Panc1 (cell line): Measurements from ENCODE around the gene PIGV. TPM values are rescaled to one million over a fixed set of nuclear protein-coding genes. Genes with fewer than 3 reads are reported as not detected.

ENCODE experiments used
- ATAC-seq: fragments of 200-7000 bp; cut with Tn5 transposase; 2 replicates; pipeline ENCODE4 v1.9.1; 2020; ENCODE audit warnings: mild to moderate bottlenecking, moderate library complexity
- BruUV-seq: library from RNA; stranded (reverse); fragments of 400-500 nt; replicated peaks from 2 replicates; lab custom pipeline; 2021; lab: Mats Ljungman, UMichigan
- CTCF ChIA-PET: fragments of 300-600 bp; sonication (Branson Sonifier 250); formaldehyde crosslinking; loops from one replicate; lab custom pipeline; 2022; ENCODE audit warnings: antibody characterized with exemption; lab: Charles Lee
- POLR2A ChIA-PET: fragments of 300-600 bp; sonication (Branson Sonifier 250); formaldehyde crosslinking; loops from one replicate; lab custom pipeline; 2022; ENCODE audit warnings: antibody characterized with exemption; lab: Charles Lee
- DNase-seq: peaks from one replicate; pipeline ENCODE4 v3.0.0-alpha.2; 2010; ENCODE audit warnings: low read depth, low spot score
- H3K27ac ChIP-seq: 2 replicates; pipeline ENCODE4 v1.5.1; 2011; ENCODE audit warnings: mild to moderate bottlenecking, low read length, inconsistent platforms
- H3K27me3 ChIP-seq: fragments of 200-500 bp; sonication (Bioruptor generic); 2 replicates; pipeline ENCODE4 v1.6.0; 2014; ENCODE audit warnings: low read length, inconsistent platforms; ENCODE audit not compliant: control insufficient read depth, insufficient read depth
- H3K36me3 ChIP-seq: fragments of 200-500 bp; sonication (Bioruptor generic); 2 replicates; pipeline ENCODE4 v1.5.1; 2014; ENCODE audit warnings: inconsistent platforms, mild to moderate bottlenecking, low read length, moderate library complexity; ENCODE audit not compliant: control insufficient read depth, insufficient read depth
- H3K4me1 ChIP-seq: 2 replicates; pipeline ENCODE4 v1.5.1; 2011; ENCODE audit warnings: inconsistent platforms, mild to moderate bottlenecking, low read length, moderate library complexity; ENCODE audit not compliant: control insufficient read depth, insufficient read depth
- H3K4me3 ChIP-seq, 2 experiments: 2 replicates each; pipeline ENCODE4 v1.5.1; 2011 to 2012; ENCODE audit warnings: low read depth in 2 of 2, low read length in 2 of 2, mild to moderate bottlenecking in 2 of 2, inconsistent platforms in 1 of 2, moderate library complexity in 1 of 2
- H3K9me3 ChIP-seq: fragments of 200-500 bp; sonication (Bioruptor generic); 2 replicates; pipeline ENCODE4 v1.5.1; 2014; ENCODE audit warnings: low read depth, mild to moderate bottlenecking, inconsistent platforms, low read length, moderate library complexity; ENCODE audit not compliant: control insufficient read depth, insufficient read depth
- CTCF ChIP-seq: fragments of 450-650 bp; IDR thresholded peaks from 2 replicates; pipeline ENCODE4 v1.5.1; 2017; ENCODE audit warnings: mild to moderate bottlenecking
- POLR2AphosphoS5 ChIP-seq: IDR thresholded peaks from 2 replicates; pipeline ENCODE4 v1.6.1; 2012; ENCODE audit warnings: mild to moderate bottlenecking, low read depth, low read length, moderate library complexity
- SIN3A ChIP-seq: IDR thresholded peaks from 2 replicates; pipeline ENCODE4 v1.6.1; 2012; ENCODE audit warnings: low read depth, mild to moderate bottlenecking, low read length, moderate library complexity, borderline replicate concordance; ENCODE audit not compliant: insufficient read depth
- TCF7L2 ChIP-seq: IDR thresholded peaks from 2 replicates; pipeline ENCODE4 v1.6.1; 2011; ENCODE audit warnings: mild to moderate bottlenecking, low read depth, low read length, inconsistent platforms
- in situ Hi-C: cut with HindIII; loops from 2 replicates; pipeline ENCODE4 v1.10.0; 2016; ENCODE audit warnings: low sequenced_read_pairs, low pct_unique_long_range_greater_than_20kb
- intact Hi-C: fragments of 100-400 bp; cut with micrococcal nuclease; formaldehyde crosslinking; loops from one replicate; pipeline ENCODE4 v1.10.0; 2022; ENCODE audit not compliant: unreplicated experiment
- total RNA-seq: library from RNA; stranded (reverse); gene quantifications from one replicate; pipeline ENCODE4 v1.2.1, GENCODE V29; 2021; ENCODE audit not compliant: unreplicated experiment
- TF ChIP-seq, protein P1 (sequence below), 2 experiments: IDR thresholded peaks; 2 replicates each; pipeline ENCODE4 v1.6.1; 2011 to 2012; ENCODE audit warnings: low read depth in 2 of 2, control low read depth in 1 of 2, low read length in 1 of 2, mild to moderate bottlenecking in 1 of 2, moderate library complexity in 1 of 2; ENCODE audit not compliant: insufficient read depth in 1 of 2

The PIGV gene
- total RNA-seq, 1 experiment from 2014 or later = 20.1 TPM

GRCh38 chr1:26750428-26750827 is 37.3 kb upstream of the PIGV start:
- Histone ChIP-seq H3K27ac (no peak overlapping the region), H3K4me3 (no peak overlapping the region), H3K27me3 (no peaks in the 10 kb centered on the region), H3K9me3 (no peaks in the 10 kb centered on the region), H3K36me3 (peaks cover 8% of the 10 kb centered on the region), H3K4me1 (no peaks in the 10 kb centered on the region)
- DNase-seq = no peak
- POLR2A ChIA-PET = no interaction called here
- no TSS peak for BruUV-seq
- intact Hi-C loops (no loop called here), in situ Hi-C loops (no loop called here)
- TF ChIP-seq, protein P1, sequence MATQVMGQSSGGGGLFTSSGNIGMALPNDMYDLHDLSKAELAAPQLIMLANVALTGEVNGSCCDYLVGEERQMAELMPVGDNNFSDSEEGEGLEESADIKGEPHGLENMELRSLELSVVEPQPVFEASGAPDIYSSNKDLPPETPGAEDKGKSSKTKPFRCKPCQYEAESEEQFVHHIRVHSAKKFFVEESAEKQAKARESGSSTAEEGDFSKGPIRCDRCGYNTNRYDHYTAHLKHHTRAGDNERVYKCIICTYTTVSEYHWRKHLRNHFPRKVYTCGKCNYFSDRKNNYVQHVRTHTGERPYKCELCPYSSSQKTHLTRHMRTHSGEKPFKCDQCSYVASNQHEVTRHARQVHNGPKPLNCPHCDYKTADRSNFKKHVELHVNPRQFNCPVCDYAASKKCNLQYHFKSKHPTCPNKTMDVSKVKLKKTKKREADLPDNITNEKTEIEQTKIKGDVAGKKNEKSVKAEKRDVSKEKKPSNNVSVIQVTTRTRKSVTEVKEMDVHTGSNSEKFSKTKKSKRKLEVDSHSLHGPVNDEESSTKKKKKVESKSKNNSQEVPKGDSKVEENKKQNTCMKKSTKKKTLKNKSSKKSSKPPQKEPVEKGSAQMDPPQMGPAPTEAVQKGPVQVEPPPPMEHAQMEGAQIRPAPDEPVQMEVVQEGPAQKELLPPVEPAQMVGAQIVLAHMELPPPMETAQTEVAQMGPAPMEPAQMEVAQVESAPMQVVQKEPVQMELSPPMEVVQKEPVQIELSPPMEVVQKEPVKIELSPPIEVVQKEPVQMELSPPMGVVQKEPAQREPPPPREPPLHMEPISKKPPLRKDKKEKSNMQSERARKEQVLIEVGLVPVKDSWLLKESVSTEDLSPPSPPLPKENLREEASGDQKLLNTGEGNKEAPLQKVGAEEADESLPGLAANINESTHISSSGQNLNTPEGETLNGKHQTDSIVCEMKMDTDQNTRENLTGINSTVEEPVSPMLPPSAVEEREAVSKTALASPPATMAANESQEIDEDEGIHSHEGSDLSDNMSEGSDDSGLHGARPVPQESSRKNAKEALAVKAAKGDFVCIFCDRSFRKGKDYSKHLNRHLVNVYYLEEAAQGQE (IDR thresholded peaks at IDR 0.05; ENCODE audit: insufficient read depth in 1 of 2, low read depth in 2 of 2, low read length in 1 of 2) = no peak
- TF ChIP-seq CTCF (no peak; the same call in 1 of the 2 replicates), POLR2AphosphoS5 (no peak), TCF7L2 (no peak), SIN3A (no peak)
- CTCF ChIA-PET = no interaction called here
- no peak for ATAC-seq

GRCh38 chr1:26752519-26752918 is 35.2 kb upstream of the PIGV start:
- ChIA-PET POLR2A (no interaction called here), CTCF (no interaction called here)
- Histone ChIP-seq H3K27me3 (no peaks in the 10 kb centered on the region), H3K4me1 (no peaks in the 10 kb centered on the region), H3K4me3 (no peak overlapping the region), H3K36me3 (peaks cover 7% of the 10 kb centered on the region; the same call in 1 of the 2 replicates), H3K9me3 (no peaks in the 10 kb centered on the region), H3K27ac (no peak overlapping the region)
- intact Hi-C loops = no loop called here
- DNase-seq (no peak), ATAC-seq (no peak)
- no TSS peak for BruUV-seq
- TF ChIP-seq SIN3A (no peak), POLR2AphosphoS5 (no peak), CTCF (no peak), TCF7L2 (no peak)
- TF ChIP-seq, protein P1 (IDR thresholded peaks at IDR 0.05; ENCODE audit: insufficient read depth in 1 of 2, low read depth in 2 of 2, low read length in 1 of 2) = no peak
- in situ Hi-C loops = no loop called here
